ENCODE measurements around the gene CSTF1.
"Not testable (repeated sequence)": the region's sequence is repeated elsewhere in the genome, so short reads cannot be mapped to it uniquely, and the experiment has no call there.

CSTF1 gene

DNA sequence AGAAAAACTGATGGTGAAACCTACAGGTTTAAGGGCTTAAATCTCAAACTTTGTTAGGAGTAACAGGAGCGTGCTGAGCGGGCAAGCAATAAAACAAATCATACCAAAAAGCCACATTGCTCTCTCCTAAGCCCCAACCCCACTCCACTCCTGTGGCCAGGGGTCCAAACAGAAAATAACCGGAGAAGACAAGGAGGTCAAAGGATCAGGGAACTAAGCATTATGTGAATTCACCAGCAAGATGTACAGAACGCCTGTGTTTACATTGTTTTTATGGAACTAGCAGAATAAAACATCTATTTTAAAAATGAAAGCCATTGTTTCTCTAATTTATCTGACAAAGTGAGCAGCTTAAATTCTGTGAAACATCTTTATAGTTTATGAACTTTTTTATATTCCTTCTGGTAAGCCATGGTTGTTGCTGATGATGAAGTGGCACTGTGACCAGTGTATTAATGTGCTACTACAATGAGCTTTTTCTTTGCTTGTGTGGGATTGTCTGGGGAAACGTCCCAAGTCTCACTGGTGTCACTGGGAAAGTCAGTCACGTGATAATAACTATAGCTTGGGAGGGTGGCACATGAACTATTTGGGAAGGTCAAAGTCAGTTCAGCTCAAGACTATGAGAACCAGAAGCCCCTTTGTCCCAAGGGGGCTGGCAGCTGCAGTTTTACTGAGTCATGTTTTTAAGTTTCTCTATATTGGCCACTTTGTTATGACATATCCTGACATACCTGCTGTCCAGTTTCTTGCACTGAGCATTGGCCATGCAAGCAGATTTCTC, 23.9 kb upstream of the CSTF1 start:
- peak in 15 of 58 donors; percentile 4 to 74 (median 31) for DNase-seq

DNA sequence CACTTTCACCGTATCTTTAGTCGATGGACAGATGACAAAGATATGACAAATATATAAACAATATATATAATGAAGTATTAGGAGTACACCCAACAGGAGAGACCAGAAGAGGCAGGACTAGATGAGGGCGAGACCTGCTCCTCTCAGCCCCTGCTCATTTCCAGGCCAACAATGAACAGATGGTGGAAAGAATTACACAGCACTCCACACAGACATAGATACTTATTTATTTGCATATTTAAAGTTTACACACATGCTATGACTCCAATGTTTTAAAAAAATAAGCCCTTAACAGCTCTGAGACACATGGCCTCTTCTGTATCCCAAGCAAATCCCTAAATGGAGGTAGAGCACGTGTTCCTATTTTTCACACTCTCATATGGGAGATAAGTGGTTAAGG, 23.3 kb upstream of the CSTF1 start:
- DNase-seq, result no peak

DNA sequence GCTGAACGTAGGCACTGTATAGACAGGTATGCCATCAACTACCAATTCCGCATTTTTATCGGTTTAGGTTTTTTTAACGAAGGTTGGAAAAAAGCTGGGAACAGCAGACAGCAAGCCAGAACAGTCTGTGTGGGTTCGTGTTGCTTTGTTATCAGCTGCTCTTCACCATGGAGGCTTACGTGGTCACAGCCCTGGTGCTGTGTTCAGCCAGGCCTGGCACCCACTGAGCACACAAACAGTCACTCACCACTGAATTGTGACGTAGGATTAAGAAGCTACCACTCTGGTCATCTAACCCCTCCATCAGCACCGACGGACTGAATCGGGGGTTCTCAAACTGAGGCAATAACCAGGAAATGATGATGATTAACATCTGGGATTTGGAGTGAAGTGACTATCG, 20.5 kb upstream of the CSTF1 start:
- peak in 1 of 58 donors; percentile 11 for DNase-seq

DNA sequence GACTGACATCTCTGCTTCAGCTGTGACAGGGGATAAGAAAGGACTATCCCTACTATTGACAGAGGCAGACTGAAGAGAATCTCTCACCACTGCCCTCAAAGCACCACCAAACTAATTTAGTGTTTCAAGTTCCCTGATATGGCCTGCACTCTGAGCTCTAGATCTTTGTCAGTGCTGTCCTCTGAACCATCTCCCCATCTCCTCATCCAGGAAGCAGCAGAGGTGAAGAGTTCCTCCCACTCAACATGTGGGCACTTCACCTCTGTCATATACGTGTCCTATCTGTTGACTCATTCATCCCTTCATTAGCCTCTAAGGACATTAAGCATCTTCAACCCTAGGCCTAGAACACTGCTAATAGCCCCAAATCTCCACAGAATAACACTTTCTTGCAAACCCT, 19.6 kb upstream of the CSTF1 start:
- DNase-seq, result no peak

DNA sequence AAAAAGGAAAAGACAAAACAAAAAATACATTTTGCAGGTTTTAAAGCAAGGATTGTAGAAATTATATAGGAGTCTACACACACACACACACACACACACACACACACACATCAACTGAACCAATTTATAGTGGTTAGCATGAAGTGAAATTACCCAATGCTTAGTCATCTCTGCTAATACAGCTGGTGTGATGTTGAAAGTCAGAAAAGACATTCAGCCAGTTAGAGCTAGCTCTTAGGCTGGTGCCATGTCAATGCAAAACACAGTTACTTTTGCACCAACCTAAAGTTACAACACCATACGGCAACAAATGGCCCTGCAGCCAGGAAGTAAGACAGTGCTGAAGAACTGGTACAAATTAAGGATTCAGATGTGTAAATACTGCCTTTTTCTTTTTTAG, 18.5 kb upstream of the CSTF1 start:
- DNase-seq, result no peak

DNA sequence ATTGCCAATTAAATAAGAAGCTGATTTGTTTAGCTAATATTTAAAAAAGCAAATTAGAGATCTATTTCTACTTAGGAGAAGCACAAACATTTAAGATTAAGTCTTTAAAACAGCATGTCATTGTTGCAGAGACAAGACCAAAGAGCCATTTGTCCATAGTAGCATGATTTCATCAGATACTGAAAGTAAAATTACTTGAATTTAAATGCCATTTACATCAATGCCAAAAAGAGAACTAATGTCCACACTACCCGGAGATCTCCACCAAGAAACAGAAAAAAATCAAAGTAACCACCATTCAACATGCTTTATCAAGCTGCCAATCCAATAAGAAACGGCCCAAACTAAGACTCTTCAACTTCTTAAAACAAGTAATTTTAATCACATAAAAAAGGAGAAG, 16.1 kb upstream of the CSTF1 start:
- no peak for DNase-seq

DNA sequence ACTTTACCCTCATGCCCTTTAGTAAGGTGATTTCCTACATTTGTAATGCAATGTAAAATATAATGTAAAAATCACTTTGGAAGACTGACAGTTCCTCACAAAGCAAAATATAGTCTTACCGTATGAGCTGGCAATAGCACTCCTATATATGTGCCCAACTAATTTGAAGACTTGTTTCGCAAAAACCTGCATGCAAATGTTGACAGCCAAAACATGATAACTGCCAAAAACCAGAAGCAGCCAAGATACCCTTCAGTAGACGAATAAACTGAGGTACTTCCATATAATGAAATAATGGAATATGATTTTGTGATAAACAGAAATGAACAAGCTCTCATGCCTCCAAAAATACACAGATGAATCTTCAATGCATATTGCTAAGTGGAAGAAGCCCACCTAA, 14.1 kb upstream of the CSTF1 start:
- DNase-seq, result no peak

DNA sequence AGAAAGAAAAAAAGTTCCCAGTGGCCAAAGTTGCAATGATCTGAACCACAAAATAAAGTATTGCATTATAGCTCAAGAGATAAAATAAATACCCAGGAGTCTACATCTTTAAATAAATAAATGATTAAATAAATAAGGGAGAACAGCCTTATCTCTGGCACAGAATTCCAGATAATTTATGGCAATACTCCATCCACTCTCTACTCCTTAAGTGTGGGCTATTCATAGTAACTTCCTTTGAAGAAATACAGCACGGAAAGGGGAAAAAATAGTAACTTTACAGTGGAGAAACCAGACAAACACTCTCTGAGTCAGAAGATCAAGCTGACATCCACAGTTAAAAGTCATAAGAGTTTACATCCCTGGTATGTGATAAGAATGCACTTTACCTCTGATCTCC, 12.1 kb upstream of the CSTF1 start:
- DNase-seq, result no peak

DNA sequence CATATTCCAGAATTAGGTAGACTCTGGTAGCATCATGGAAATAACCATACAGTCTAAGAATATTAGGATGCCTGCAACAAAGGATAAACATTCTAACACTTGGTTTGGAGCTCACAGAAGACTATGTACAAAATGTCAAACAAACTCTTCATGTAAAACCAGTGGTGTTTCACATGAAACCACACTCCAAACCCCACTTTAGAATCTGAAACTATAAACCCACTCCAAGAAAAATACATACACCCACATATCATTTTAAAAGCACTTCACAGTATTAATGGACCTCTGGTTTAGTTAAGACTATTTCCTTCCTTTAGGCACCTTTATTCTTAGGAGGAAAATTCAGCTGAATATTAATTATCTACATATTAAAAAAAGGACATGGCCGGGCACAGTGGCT, 10.9 kb upstream of the CSTF1 start:
- no peak for DNase-seq

DNA sequence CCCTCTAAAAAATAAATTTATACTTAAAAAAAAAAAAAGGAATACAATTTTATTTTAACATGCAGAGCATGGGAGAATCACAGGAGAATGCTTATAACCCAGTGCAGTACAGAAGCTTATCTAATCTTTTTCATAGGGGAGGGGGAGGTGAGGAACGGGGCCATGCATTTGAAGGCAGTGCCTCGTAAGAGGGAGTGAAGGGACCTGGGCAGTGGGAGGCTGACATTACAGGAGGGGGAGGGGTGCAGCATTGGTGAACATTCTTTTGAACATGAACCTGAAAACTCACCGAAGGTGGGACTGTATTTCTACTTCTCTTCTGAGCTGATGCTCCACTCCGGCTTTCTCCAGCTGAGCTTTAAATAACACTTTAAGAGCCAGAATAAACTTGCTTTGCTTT, 9.7 kb upstream of the CSTF1 start:
- DNase-seq, result no peak

DNA sequence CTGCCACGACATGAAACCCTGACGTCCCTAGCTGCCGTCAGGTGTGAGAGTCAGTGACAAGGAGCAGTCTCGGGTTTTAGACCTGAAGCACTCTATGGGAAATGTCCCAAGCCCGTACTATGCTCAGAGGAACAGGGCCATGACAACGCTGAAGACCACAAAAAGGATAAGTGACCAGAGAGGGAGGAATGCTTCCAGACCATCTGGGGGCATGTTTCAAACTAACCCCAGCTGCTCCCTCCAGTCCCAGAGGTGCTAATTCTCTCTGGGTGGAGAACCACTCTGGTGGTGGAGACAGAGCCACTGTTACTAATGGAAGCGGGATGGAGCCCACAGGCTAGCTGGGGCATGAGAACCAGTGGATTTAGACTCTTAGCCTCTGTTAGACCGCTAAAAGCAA, 9.1 kb upstream of the CSTF1 start:
- no peak for DNase-seq

DNA sequence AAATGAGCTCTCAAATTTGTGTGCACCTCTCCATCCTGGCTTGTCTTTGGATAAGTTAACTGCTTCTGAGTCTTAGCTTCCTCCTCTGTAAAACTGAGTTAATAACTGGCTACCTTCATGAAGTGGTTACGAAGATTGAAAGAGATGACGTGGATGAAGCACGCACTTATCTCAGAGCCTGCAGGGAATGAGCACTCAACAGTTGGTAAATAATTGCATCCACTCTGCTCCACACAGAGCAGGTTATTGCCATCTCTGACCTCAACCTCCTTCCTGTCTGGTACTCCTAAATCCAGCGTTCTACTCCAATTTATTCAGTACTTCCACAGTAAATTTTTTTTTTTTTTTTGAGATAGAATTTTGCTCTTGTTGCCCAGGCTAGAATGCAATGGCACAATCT, 7.3 kb upstream of the CSTF1 start:
- DNase-seq, result no peak

DNA sequence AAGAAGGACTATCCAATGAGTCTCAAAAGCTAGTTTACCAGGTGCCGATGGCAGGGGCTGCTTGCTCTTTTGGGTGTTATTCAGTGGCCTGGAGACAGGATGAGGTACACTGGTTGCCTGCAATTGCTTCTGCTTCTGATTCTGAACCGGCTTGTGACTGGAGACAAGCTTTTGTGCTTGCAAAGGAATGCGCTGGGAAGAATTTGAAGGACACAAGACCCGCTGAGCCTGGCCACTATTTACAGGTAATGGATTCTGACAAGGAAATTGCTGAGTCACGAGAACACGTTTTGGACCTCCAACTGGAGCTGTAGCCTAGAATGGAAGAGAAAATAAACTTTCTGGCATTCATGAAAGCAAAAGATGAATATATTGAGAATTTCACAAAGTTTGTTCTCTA, 6.2 kb upstream of the CSTF1 start:
- DNase-seq, result no peak

DNA sequence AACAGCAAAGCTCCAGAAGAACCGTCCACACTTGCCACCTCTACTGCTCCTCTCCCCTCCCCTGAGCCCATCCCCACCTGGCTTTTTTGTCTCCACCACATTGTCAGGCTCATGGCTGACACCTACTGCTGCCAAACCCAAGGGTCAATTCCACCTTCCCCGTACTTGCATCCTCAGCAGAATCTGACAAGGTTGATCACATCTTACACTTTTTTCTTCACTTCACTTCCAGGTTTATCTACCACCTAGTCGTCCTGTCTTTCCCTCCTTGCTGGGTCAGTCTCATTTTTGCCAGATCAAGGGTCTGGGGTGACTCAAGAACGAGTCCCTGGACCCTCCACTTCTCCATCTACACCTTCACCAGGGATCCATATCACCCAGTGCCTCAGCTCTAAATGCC, 3.6 kb upstream of the CSTF1 start:
- DNase-seq, result no peak

DNA sequence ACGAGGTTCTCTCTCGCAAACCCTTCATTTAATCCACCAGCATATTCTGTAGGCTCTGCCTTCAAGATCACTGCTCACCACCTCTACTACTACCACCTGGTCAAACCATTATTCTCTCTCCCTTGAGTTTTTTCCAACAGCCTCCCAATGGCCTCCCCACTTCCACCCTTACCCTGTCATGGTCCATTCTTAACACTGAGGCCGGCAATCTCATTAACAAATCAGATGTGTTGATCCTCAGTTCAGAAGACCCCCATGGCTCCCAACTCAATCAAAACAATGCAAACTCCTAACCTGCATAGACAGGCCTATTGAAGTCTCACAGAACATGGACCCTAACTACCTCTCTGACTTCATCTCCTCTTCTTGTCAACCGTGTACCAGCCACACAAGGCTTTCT, 2.6 kb upstream of the CSTF1 start:
- no peak for DNase-seq

DNA sequence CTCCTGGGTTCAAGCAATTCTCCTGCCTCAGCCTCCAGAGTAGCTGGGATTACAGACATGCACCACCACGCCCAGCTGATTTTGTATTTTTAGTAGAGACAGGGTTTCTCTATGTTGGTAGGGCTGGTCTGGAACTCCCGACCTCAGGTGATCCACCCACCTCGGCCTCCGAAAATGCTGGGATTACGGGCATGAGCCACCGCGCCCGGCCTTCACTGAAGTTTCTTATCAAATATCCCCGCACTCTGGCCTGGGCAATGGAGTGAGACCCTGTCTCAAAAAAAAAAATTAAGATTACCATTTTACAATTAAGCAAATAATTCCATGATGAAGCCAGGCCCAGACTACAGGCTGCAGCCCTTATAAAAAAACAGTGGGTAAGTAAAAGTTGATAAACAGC, 2.0 kb upstream of the CSTF1 start:
- DNase-seq, result not testable (repeated sequence)

DNA sequence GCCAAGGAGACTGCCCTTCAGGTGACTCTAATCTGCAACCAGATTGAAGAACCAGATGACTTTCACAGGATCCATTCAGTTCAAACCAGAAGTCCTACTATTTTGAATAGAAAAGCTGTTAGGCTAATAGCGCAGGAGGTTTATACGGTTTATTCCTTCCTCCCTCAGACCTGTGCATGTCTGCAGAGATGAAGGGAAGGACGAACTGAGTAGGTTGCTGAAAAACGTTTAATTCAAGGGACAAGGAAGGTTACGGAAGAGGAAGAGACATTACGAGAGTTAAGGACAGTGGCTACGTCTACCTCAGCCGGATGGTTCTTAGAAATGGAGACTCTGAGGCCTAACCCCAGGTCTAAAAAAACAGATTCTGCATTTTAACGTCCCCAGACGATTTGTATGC, 1.4 kb upstream of the CSTF1 start:
- DNase-seq, result no peak

DNA sequence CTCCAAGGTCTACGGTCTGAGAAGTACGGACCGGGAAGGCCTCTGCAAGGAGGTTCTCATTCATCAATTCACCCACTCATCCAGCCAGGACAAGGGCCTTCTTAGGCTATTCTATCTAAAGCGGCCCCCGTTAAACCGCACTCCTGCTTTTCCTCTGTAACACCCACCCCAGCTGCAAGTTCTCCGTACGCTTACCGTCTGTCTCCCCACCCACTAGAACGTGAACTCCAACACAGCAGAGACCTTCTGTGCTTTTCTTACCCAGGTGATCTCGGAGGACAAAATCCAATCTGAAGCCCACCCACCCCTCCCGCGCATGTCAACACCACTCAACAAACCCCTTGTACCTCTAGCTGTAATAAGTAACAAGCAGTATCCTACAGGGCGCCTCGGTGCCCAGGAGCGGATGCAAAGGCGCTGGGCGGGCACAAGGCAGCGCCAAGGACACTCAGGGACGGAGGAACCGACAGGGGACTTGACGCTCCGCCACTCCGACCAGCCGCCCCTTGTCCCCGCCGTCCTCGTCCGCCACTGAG, 781 bp upstream of the CSTF1 start:
- DNase-seq, result peak in 1 of 58 donors; percentile 35

DNA sequence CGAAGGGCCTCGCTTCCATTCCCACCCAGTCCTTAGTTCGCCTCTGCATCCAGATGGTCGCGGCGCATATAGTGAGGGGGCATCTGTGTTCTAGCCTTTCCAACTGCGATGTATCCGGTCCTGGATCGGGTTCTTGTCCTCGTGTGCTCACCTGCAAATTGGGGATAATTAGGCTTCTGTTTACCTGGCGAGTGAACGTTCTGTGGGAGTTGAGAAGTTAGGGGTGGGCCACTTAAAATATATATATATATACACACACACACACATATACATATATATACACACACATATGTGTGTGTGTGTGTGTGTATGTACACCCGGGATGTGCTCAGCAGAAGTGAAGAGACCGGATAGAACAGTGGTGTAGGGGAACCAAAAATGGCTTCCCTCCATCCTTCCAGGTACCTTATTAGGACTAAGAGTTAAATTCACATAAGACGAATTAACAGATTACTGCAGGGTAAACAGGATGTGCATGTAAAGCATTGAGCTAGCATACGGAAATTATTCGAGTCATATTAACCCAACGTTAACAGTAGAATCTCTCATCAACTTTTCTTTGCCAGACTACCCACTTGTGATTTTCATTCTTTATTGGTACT, 537 bp downstream of the CSTF1 start:
- no peak for DNase-seq

DNA sequence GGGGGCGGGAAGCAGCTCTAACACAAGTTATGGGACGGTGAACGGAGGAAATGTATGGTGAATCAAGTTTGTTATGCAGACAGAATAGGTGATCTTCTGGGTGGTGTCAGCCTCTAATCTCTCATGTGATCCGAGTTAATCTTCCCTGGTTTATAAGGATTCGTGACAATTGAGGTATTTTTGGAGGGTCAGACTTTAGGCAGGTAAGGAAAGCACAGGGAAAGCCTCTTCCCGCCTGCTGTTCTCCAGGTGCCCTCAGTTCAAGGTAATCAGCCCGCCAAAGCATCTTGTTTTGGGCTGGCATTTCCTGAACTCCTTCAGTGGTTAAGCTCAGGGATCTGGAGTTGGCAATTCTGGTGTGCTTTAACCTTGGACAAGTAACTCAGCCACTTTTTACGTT, 1.2 kb downstream of the CSTF1 start:
- no peak for DNase-seq

DNA sequence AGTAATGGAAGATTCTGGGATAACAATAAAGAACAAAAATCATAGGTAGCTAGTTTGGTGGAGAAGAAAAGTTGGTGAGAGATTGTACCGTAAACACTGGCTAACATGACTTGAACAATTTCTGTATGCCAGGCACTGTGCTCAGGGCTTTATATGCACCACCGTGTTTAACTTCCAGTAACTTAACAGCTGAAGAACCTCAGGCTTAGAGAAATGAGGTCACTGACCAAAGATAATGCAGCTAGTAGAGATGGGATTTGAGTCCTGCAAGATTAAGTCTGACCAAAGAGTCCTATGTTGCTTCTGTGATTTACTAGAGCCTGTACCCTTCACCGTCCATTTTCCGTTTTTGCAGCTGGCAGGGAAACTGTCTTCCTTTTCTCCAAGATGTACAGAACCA, 2.7 kb downstream of the CSTF1 start:
- DNase-seq, result no peak

DNA sequence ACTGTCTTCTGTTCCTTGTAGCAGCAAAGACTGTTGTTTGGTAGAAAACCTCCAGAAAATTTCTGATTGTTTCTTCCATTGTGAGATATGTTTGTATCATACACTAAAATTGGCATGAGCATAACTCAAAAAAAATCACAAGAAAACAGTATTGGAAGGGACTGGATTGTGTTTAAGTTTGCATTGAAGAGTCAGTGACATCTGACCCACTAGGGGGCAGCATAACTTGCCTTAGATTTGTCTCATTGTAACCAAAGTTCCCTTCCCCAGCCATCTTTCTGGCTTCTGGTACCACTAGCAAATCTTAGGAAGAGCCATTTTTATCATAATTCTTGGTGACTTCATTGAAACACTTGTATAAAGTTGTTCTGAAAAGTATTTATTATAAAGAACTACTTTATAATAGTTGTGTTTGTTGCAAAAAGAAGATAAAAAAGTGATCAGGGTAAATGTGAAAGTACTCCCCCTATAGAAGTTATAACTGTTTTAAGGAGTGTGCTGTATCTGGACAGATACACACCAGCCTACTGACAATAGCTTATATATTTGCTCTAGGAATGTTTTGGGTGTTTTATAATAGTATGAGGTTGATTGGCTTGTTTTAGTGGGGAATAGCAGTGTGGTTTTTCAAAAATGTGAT, 7.7 kb downstream of the CSTF1 start:
- peak in 18 of 58 donors; percentile 1 to 50 (median 24) for DNase-seq

DNA sequence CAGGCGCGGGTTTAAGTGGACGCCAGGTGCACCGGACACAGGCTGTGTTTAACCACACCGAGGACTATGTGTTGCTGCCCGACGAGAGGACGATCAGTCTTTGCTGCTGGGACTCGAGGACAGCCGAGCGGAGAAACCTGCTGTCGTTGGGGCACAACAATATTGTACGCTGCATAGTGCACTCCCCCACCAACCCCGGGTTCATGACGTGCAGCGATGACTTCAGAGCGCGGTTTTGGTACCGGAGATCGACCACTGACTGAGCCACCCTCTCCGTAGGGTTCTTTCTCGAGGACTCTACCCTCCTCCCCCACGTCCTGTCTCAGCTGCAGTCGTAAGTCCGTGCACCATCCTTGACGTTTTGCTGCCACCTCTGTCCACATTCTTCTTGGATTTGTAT, 11.0 kb downstream of the CSTF1 start:
- no peak for DNase-seq
